ENCODE data around the gene RTP2.

DNA sequence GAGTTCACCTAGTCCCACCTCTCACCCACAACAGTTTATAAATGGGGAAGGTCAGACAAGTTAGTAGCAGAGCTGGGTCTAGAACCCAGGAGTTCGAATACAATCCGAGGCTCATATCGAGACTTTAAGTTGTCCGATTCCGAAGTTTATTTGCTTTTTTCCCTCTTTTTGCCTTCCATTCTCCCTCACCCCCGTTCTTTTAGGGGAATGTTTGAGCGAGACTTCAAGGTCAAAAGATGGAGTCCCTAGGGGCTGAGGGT, 35.6 kb upstream of the RTP2 start:
- TF ChIP-seq EZH2phosphoT487 (IDR thresholded peaks at IDR 0.05; ENCODE audit: low read depth, severe bottlenecking, unreplicated experiment) (no peak), EZH2 (IDR thresholded peaks at IDR 0.05; ENCODE audit: borderline replicate concordance) (no peak)
- TF ChIP-seq, protein P1, sequence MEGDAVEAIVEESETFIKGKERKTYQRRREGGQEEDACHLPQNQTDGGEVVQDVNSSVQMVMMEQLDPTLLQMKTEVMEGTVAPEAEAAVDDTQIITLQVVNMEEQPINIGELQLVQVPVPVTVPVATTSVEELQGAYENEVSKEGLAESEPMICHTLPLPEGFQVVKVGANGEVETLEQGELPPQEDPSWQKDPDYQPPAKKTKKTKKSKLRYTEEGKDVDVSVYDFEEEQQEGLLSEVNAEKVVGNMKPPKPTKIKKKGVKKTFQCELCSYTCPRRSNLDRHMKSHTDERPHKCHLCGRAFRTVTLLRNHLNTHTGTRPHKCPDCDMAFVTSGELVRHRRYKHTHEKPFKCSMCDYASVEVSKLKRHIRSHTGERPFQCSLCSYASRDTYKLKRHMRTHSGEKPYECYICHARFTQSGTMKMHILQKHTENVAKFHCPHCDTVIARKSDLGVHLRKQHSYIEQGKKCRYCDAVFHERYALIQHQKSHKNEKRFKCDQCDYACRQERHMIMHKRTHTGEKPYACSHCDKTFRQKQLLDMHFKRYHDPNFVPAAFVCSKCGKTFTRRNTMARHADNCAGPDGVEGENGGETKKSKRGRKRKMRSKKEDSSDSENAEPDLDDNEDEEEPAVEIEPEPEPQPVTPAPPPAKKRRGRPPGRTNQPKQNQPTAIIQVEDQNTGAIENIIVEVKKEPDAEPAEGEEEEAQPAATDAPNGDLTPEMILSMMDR (IDR thresholded peaks at IDR 0.05; ENCODE audit: poor library complexity) = no peak

All from hepatocyte (in vitro differentiated cells).